GM23338 (cell line): Measurements from ENCODE around the gene PHC2. TPM values are rescaled to one million over a fixed set of nuclear protein-coding genes. Genes with fewer than 3 reads are reported as not detected.

Experiments used
- ATAC-seq: fragments of 200-7000 bp; cut with Tn5 transposase; 3 replicates; pipeline ENCODE4 v1.9.1; 2020
- DNase-seq: peaks from one replicate; pipeline ENCODE4 v3.0.0-alpha.2; 2015; ENCODE audit warnings: low spot score
- H2AFZ ChIP-seq: fragments of 200-600 bp; sonication (generic); 2 replicates; pipeline ENCODE4 v1.8.0; 2016; ENCODE audit warnings: antibody characterized with exemption, mild to moderate bottlenecking, moderate library complexity
- H3F3A ChIP-seq: fragments of 200-600 bp; sonication (generic); replicated peaks from 2 replicates; pipeline ENCODE4 v1.8.0; 2017; ENCODE audit warnings: antibody characterized with exemption, mixed run types, low read depth
- H3K27ac ChIP-seq: fragments of 200-600 bp; sonication (generic); 2 replicates; pipeline ENCODE4 v1.6.1; 2016; ENCODE audit warnings: low read depth
- H3K27me3 ChIP-seq: fragments of 200-600 bp; sonication (generic); 2 replicates; pipeline ENCODE4 v1.8.0; 2016; ENCODE audit warnings: mild to moderate bottlenecking, mixed run types, moderate library complexity; ENCODE audit not compliant: insufficient read depth
- H3K36me3 ChIP-seq: fragments of 200-600 bp; sonication (generic); 2 replicates; pipeline ENCODE4 v1.8.0; 2016; ENCODE audit warnings: mild to moderate bottlenecking; ENCODE audit not compliant: insufficient read depth
- H3K4me1 ChIP-seq: fragments of 200-600 bp; sonication (generic); 2 replicates; pipeline ENCODE4 v1.8.0; 2016; ENCODE audit warnings: mild to moderate bottlenecking, moderate library complexity; ENCODE audit not compliant: insufficient read depth
- H3K4me2 ChIP-seq: fragments of 200-600 bp; sonication (generic); 2 replicates; pipeline ENCODE4 v1.7.1; 2017; ENCODE audit warnings: mixed run types
- H3K4me3 ChIP-seq: fragments of 200-600 bp; sonication (generic); 2 replicates; pipeline ENCODE4 v1.6.1; 2016; ENCODE audit warnings: mixed run types
- H3K79me2 ChIP-seq: fragments of 200-600 bp; sonication (generic); replicated peaks from 2 replicates; pipeline ENCODE4 v1.8.0; 2017; ENCODE audit warnings: mild to moderate bottlenecking; ENCODE audit not compliant: insufficient read depth
- H3K9me2 ChIP-seq: fragments of 200-600 bp; sonication (generic); 2 replicates; pipeline ENCODE4 v1.8.0; 2017; ENCODE audit not compliant: insufficient read depth
- H4K20me1 ChIP-seq: fragments of 200-600 bp; sonication (generic); replicated peaks from 2 replicates; pipeline ENCODE4 v1.8.0; 2017; ENCODE audit warnings: mild to moderate bottlenecking; ENCODE audit not compliant: insufficient read depth
- H3K27ac Mint-ChIP-seq: 2 replicates; pipeline ENCODE4 v1.8.0; 2020; ENCODE audit warnings: inconsistent platforms, mild to moderate bottlenecking, moderate library complexity, mixed read lengths
- H3K27me3 Mint-ChIP-seq: 3 replicates; pipeline ENCODE4 v1.8.0; 2022; ENCODE audit warnings: low read depth, mild to moderate bottlenecking, moderate library complexity, mixed read lengths, inconsistent platforms; ENCODE audit not compliant: insufficient read depth, poor library complexity
- H3K36me3 Mint-ChIP-seq: 3 replicates; pipeline ENCODE4 v1.8.0; 2021; ENCODE audit warnings: low read depth, mild to moderate bottlenecking, inconsistent platforms, moderate library complexity, mixed read lengths
- H3K4me1 Mint-ChIP-seq: 3 replicates; pipeline ENCODE4 v1.8.0; 2020; ENCODE audit warnings: mild to moderate bottlenecking, inconsistent platforms, mixed read lengths
- H3K4me3 Mint-ChIP-seq: 3 replicates; pipeline ENCODE4 v1.8.0; 2021; ENCODE audit warnings: moderate library complexity, mild to moderate bottlenecking, inconsistent platforms, mixed read lengths
- H3K9me3 Mint-ChIP-seq: 3 replicates; pipeline ENCODE4 v1.8.0; 2020; ENCODE audit warnings: moderate library complexity, mild to moderate bottlenecking, inconsistent platforms, mixed read lengths
- CREB1 ChIP-seq: fragments of 250-450 bp; sonication (Bioruptor Pico); IDR thresholded peaks from 2 replicates; pipeline ENCODE4 v1.5.0; 2020; ENCODE audit warnings: low read depth, mild to moderate bottlenecking, moderate library complexity
- ETS1 ChIP-seq: IDR thresholded peaks from 2 replicates; pipeline ENCODE4 v1.6.1; 2016; ENCODE audit warnings: antibody characterized with exemption
- POLR2AphosphoS5 ChIP-seq: IDR thresholded peaks from 2 replicates; pipeline ENCODE4 v1.6.1; 2016; ENCODE audit warnings: antibody characterized with exemption, low read depth
- STAT1 ChIP-seq: IDR thresholded peaks from one replicate; pipeline ENCODE4 v1.6.1; 2016; ENCODE audit warnings: antibody characterized with exemption; ENCODE audit not compliant: unreplicated experiment
- ZNF331 ChIP-seq: fragments of 250-450 bp; sonication (Bioruptor Pico); IDR thresholded peaks from 2 replicates; pipeline ENCODE4 v1.5.0; 2020; ENCODE audit warnings: low read depth, mild to moderate bottlenecking, moderate library complexity
- ZNF462 ChIP-seq: fragments of 250-450 bp; sonication (Bioruptor Pico); IDR thresholded peaks from 2 replicates; pipeline ENCODE4 v1.5.0; 2020; ENCODE audit warnings: mild to moderate bottlenecking, moderate library complexity
- polyA plus RNA-seq: library from polyadenylated mRNA; unstranded; fragments of >200 nt; fragmentation: Nextera tagmentation; extraction: Ambion mirVana; gene quantifications from 2 replicates; pipeline ENCODE4 v1.2.1, GENCODE V29; 2016
- total RNA-seq: library from RNA; depleted of rRNA; stranded (reverse); fragments of >200 nt; shearing (Covaris generic); gene quantifications from 2 replicates; pipeline ENCODE4 v1.2.3, GENCODE V29; 2014

The PHC2 gene
- total and polyA plus RNA-seq, 2 experiments from 2014 or later = 1.7 to 7.3 TPM

- TF ChIP-seq ZNF462 (no peak), POLR2AphosphoS5 (no peak), ETS1 (no peak)
Measured at GRCh38 chr1:33314416-33314815, 116.5 kb downstream of the PHC2 start (continued).

GRCh38 chr1:33312413-33312749, 118.5 kb downstream of the PHC2 start:
- Histone ChIP-seq H3F3A (no peaks in the 10 kb centered on the region), H2AFZ (no peak overlapping the region), H3K4me1 (no peaks in the 10 kb centered on the region), H3K79me2 (no peaks in the 10 kb centered on the region), H3K4me3 (no peak overlapping the region), H4K20me1 (no peaks in the 10 kb centered on the region), H3K27me3 (peaks cover 5% of the 10 kb centered on the region; the same call in 1 of the 2 replicates), H3K9me2 (no peaks in the 10 kb centered on the region), H3K27ac (no peak overlapping the region), H3K4me2 (no peak overlapping the region), H3K36me3 (no peaks in the 10 kb centered on the region)
- Mint-ChIP-seq H3K9me3 (peaks cover 8% of the 10 kb centered on the region; the same call in 2 of the 3 replicates), H3K4me3 (no peak overlapping the region), H3K4me1 (no peaks in the 10 kb centered on the region; the same call in 2 of the 3 replicates), H3K36me3 (no peaks in the 10 kb centered on the region), H3K27me3 (peaks cover 18% of the 10 kb centered on the region), H3K27ac (no peak overlapping the region)
- ATAC-seq (no peak), DNase-seq (no peak)
- TF ChIP-seq ZNF462 (no peak), STAT1 (no peak), CREB1 (CRISPR knock-in tag) (no peak), POLR2AphosphoS5 (no peak), ZNF331 (CRISPR knock-in tag) (no peak)
